Esophagus mucosa (tissue), 1 donor: ENCODE measurements around the gene SPRY4. TPM values are rescaled to one million over a fixed set of nuclear protein-coding genes. Genes with fewer than 3 reads are reported as not detected.
"Not testable (repeated sequence)": the region's sequence is repeated elsewhere in the genome, so short reads cannot be mapped to it uniquely, and the experiment has no call there.

ENCODE experiments used
- ATAC-seq: fragments of 200-7000 bp; cut with Tn5 transposase; one replicate; pipeline ENCODE4 v1.9.1; 2020
- total RNA-seq: library from RNA; stranded (reverse); gene quantifications from one replicate; pipeline ENCODE4 v1.2.4, GENCODE V29; 2023
- donor health status: DM: yes; HTN: yes; CAD: no.

SPRY4 gene
- total RNA-seq: 2.6 TPM

GRCh38 chr5:142324871-142325724 is at the start of gene SPRY4:
Gene SPRY4, minus strand, starts transcription at chr5:142325021. Its CDS starts 9,913 bp downstream, at chr5:142315108.
- ATAC-seq: peak; percentile 86

GRCh38 chr5:142368529-142368928 is 43.7 kb upstream of the SPRY4 start:
- ATAC-seq: no peak

- ATAC-seq: no peak
Observed at GRCh38 chr5:142366007-142366406, 41.2 kb upstream of the SPRY4 start.

GRCh38 chr5:142364251-142365145 is 39.7 kb upstream of the SPRY4 start:
- ATAC-seq: peak; percentile 93

- ATAC-seq: no peak
Observed at GRCh38 chr5:142363619-142363963, 38.8 kb upstream of the SPRY4 start.

- ATAC-seq: not testable (repeated sequence)
Observed at GRCh38 chr5:142362193-142362592, 37.4 kb upstream of the SPRY4 start.

GRCh38 chr5:142360607-142361120 is 35.8 kb upstream of the SPRY4 start:
- ATAC-seq: no peak

GRCh38 chr5:142360051-142360498 is 35.3 kb upstream of the SPRY4 start:
- ATAC-seq: no peak

GRCh38 chr5:142358648-142359047 is 33.8 kb upstream of the SPRY4 start:
- ATAC-seq: no peak

- no peak for ATAC-seq
Observed at GRCh38 chr5:142358121-142358520, 33.3 kb upstream of the SPRY4 start.

- no peak for ATAC-seq
Observed at GRCh38 chr5:142357469-142358090, 32.8 kb upstream of the SPRY4 start.

GRCh38 chr5:142356716-142357468 is 32.1 kb upstream of the SPRY4 start:
- ATAC-seq: peak; percentile 83

GRCh38 chr5:142356349-142356715 is 31.5 kb upstream of the SPRY4 start:
- ATAC-seq: no peak

- ATAC-seq: no peak
Observed at GRCh38 chr5:142353071-142353472, 28.3 kb upstream of the SPRY4 start.

GRCh38 chr5:142350021-142350420 is 25.2 kb upstream of the SPRY4 start:
- ATAC-seq: no peak

GRCh38 chr5:142346706-142347105 is 21.9 kb upstream of the SPRY4 start:
- ATAC-seq: no peak

- not testable (repeated sequence) for ATAC-seq
Observed at GRCh38 chr5:142344915-142345314, 20.1 kb upstream of the SPRY4 start.

- no peak for ATAC-seq
Observed at GRCh38 chr5:142343531-142343930, 18.7 kb upstream of the SPRY4 start.

- peak; percentile 29 for ATAC-seq
Observed at GRCh38 chr5:142342128-142342981, 17.5 kb upstream of the SPRY4 start.

- no peak for ATAC-seq
Observed at GRCh38 chr5:142339781-142340180, 15.0 kb upstream of the SPRY4 start.

GRCh38 chr5:142334538-142334937 is 9.7 kb upstream of the SPRY4 start:
- no peak for ATAC-seq
